Measurements from ENCODE around the gene YWHAB. TPM values are rescaled to one million over a fixed set of nuclear protein-coding genes. Genes with fewer than 3 reads are reported as not detected.
A peak's percentile ranks its signal among the peaks of the same experiment; 100 is the strongest.

The YWHAB gene
- total and polyA plus RNA-seq, 2 experiments from 2014 or later, result 89.5 to 169 TPM

DNA sequence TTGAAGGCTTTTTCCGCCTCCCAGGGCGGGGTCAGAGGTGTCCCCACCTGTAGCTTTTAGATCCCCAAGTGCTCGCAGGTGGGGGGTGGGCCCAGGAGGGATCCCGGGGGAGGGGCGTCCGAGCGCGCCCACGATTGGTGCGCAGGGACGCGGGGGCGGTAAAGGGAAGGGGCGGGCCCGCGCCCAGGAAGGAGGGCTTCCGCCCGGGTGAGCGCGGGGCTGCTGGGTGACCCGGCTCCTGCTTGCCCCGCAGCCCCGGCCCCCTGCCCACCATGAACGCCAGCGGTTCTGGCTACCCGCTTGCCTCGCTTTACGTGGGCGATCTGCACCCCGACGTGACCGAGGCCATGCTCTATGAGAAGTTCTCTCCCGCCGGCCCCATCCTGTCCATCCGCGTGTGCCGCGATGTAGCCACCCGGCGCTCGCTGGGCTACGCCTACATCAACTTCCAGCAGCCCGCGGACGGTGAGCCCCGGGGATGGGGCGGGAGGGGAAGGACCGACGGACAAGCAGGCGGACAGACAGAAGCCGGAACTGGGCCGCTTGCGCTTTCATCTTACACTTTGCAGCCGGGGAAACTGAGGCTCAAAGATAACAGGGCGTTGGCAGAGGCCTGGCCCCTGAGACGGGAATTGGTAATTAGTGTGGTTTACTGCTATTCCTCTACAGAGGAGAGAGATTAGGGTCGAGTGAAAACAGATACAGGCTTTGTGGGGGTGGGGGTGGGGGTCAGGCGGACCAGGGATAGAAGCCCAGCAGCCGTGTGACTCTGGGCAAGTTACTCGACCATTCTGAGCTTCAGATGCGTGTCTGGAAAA, 24.6 kb downstream of the YWHAB start, which contains the start of gene PABPC1L:
Gene PABPC1L (plus strand): TSS at position 189 of the 818 bp plus-strand sequence. CDS start 84 bp downstream, at position 273.
- H3K4me2 ChIP-seq, result peak within 1 kb of the TSS; percentile 97
- H3K79me2 ChIP-seq, result no peaks in the 10 kb centered on the region
- no peaks in the 10 kb centered on the region for H3K27me3 ChIP-seq
- peak within 1 kb of the TSS; percentile 28 for H3K27ac ChIP-seq
- no peaks in the 10 kb centered on the region for H3K4me1 ChIP-seq (ENCODE audit: insufficient read depth)
- no peaks in the 10 kb centered on the region for H3K36me3 ChIP-seq (replicated peaks; ENCODE audit: insufficient read depth, low read depth)
- no peaks in the 10 kb centered on the region for H3K9me3 ChIP-seq (ENCODE audit: low read depth)
- WGBS (ENCODE audit: low lambda C conversion rate, missing lambda C conversion rate), result 1% methylated on average over 36 of the region's 61 CpGs
- H4K20me1 ChIP-seq (ENCODE audit: insufficient read depth, poor library complexity, severe bottlenecking), result no peaks in the 10 kb centered on the region
- TF ChIP-seq, protein P1, sequence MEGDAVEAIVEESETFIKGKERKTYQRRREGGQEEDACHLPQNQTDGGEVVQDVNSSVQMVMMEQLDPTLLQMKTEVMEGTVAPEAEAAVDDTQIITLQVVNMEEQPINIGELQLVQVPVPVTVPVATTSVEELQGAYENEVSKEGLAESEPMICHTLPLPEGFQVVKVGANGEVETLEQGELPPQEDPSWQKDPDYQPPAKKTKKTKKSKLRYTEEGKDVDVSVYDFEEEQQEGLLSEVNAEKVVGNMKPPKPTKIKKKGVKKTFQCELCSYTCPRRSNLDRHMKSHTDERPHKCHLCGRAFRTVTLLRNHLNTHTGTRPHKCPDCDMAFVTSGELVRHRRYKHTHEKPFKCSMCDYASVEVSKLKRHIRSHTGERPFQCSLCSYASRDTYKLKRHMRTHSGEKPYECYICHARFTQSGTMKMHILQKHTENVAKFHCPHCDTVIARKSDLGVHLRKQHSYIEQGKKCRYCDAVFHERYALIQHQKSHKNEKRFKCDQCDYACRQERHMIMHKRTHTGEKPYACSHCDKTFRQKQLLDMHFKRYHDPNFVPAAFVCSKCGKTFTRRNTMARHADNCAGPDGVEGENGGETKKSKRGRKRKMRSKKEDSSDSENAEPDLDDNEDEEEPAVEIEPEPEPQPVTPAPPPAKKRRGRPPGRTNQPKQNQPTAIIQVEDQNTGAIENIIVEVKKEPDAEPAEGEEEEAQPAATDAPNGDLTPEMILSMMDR (IDR thresholded peaks at IDR 0.05; ENCODE audit: poor library complexity), result no peak
- no peak for TF ChIP-seq EZH2phosphoT487 (IDR thresholded peaks at IDR 0.05; ENCODE audit: low read depth, severe bottlenecking, unreplicated experiment)
- no peak for TF ChIP-seq EZH2 (IDR thresholded peaks at IDR 0.05; ENCODE audit: borderline replicate concordance)
- peak within 1 kb of the TSS; percentile 93 for H2AFZ ChIP-seq
- DNase-seq (ENCODE audit: low spot score), result peak; percentile 87
- no peaks in the 10 kb centered on the region for H3K9me2 ChIP-seq (replicated peaks; ENCODE audit: insufficient read depth)
- peak within 1 kb of the TSS; percentile 87 for H3K4me3 ChIP-seq

DNA sequence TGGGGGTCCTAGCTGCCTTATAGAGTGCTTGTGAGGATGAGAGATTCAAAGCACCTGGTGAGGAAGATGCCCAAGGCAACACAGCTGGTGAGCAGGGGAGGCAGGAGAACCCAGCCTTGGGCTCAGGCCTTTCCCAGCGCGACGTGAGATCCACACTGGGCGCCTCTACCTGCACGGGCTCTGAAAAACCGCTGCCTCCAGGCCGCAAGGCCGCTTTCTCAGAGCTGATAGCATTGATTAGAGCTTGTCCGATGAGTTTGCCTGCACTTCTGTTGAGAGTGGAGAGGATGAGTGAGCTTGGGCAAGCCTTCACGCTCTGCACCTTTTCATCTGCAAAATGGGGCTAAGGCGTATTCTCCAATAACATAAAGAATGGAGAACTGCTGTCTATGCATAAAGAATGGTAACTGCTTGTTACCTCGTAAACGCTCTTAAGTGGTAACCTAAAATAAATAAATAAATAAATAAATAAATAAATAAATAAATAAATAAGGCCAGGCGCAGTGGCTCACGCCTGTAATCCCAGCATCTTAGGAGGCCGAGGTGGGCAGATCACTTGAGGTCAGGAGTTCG, 25.3 kb downstream of the YWHAB start:
- H3K9me3 ChIP-seq (ENCODE audit: low read depth), result no peaks in the 10 kb centered on the region
- no peak overlapping the region for H3K27ac ChIP-seq
- peak overlapping the region; percentile 97 for H3K4me2 ChIP-seq
- H3K79me2 ChIP-seq, result no peaks in the 10 kb centered on the region
- TF ChIP-seq, protein P1 (IDR thresholded peaks at IDR 0.05; ENCODE audit: poor library complexity), result no peak
- no peak for TF ChIP-seq EZH2phosphoT487 (IDR thresholded peaks at IDR 0.05; ENCODE audit: low read depth, severe bottlenecking, unreplicated experiment)
- TF ChIP-seq EZH2 (IDR thresholded peaks at IDR 0.05; ENCODE audit: borderline replicate concordance), result no peak
- no peaks in the 10 kb centered on the region for H3K36me3 ChIP-seq (replicated peaks; ENCODE audit: insufficient read depth, low read depth)
- H3K4me3 ChIP-seq, result peak overlapping the region; percentile 87
- no peaks in the 10 kb centered on the region for H3K9me2 ChIP-seq (replicated peaks; ENCODE audit: insufficient read depth)
- WGBS (ENCODE audit: low lambda C conversion rate, missing lambda C conversion rate), result 49% methylated on average over 17 of the region's 17 CpGs
- no peaks in the 10 kb centered on the region for H3K27me3 ChIP-seq
- H3K4me1 ChIP-seq (ENCODE audit: insufficient read depth), result no peaks in the 10 kb centered on the region
- peak overlapping the region; percentile 93 for H2AFZ ChIP-seq
- no peak for DNase-seq (ENCODE audit: low spot score)
- no peaks in the 10 kb centered on the region for H4K20me1 ChIP-seq (ENCODE audit: insufficient read depth, poor library complexity, severe bottlenecking)

DNA sequence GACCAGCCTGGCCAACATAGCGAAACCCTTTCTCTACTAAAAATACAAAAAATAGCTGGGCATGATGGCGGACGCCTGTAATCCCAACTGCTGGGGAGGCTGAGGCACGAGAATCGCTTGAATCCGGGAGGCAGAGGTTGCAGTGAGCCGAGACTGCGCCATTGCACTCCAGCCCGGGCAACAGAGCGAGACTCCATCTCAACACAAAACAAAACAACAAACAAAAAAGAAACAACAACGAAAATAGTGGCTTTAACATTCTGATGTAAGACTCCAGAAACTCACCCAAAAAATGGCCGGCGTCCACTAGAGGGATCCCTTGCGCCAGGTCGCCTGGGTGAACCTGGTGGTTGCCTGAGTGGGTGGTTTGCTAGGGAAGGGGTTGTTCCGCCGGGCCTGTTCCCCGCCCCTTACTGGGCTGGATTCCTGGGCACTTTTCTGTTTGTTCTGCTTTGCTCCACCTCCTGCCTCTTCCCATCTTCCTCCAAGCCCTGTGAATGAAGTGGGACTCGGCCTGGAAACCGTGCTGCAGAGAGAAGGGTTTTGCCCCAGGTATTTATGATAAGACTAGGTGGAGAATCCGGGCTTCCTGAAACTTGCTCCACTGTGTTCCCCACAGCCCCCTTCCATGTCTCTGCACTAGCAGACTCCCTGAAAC, 25.9 kb downstream of the YWHAB start:
- H3K27ac ChIP-seq, result no peak overlapping the region
- TF ChIP-seq, protein P1 (IDR thresholded peaks at IDR 0.05; ENCODE audit: poor library complexity), result peak; percentile 54
- no peak for TF ChIP-seq EZH2 (IDR thresholded peaks at IDR 0.05; ENCODE audit: borderline replicate concordance)
- no peaks in the 10 kb centered on the region for H3K27me3 ChIP-seq
- H3K79me2 ChIP-seq, result no peaks in the 10 kb centered on the region
- no peaks in the 10 kb centered on the region for H3K9me2 ChIP-seq (replicated peaks; ENCODE audit: insufficient read depth)
- H2AFZ ChIP-seq, result no peak overlapping the region
- 52% methylated on average over 21 of the region's 21 CpGs for WGBS (ENCODE audit: low lambda C conversion rate, missing lambda C conversion rate)
- H3K36me3 ChIP-seq (replicated peaks; ENCODE audit: insufficient read depth, low read depth), result no peaks in the 10 kb centered on the region
- no peak overlapping the region for H3K4me3 ChIP-seq
- DNase-seq (ENCODE audit: low spot score), result peak; percentile 83
- H3K4me1 ChIP-seq (ENCODE audit: insufficient read depth), result no peaks in the 10 kb centered on the region
- H3K9me3 ChIP-seq (ENCODE audit: low read depth), result no peaks in the 10 kb centered on the region
- H4K20me1 ChIP-seq (ENCODE audit: insufficient read depth, poor library complexity, severe bottlenecking), result no peaks in the 10 kb centered on the region
- H3K4me2 ChIP-seq, result peak overlapping the region; percentile 97

Measured in hepatocyte (in vitro differentiated cells).